ENCODE data around the gene IL26. TPM values are rescaled to one million over a fixed set of nuclear protein-coding genes. Genes with fewer than 3 reads are reported as not detected.
A peak's percentile ranks its signal among the peaks of the same experiment; 100 is the strongest.

IL26 gene
- total RNA-seq, 2 donors from 2014 or later: 8.3 TPM; not detected in 1

DNA sequence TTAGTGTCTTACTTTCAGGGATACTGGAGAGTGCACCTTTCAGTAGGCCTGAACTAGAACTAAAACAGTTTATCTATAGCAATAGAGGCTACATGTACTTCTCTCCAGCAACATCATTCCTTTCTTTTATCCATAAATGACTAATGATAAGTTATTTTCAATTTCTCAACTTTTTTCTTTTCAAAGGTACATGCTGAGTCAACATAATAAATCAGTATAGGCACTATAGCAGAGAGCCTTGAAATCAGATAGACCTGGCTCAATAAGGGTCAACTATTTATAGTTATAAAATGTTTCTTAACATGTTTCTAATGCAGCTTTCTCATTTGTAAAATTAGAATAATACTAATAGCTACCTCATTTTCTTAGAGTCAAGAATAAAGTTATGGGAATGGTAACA lies 22.2 kb upstream of the IL26 start:
- peaks cover 0 to 2% of the 10 kb centered on the region in 2 donors for H3K9me3 Mint-ChIP-seq

DNA sequence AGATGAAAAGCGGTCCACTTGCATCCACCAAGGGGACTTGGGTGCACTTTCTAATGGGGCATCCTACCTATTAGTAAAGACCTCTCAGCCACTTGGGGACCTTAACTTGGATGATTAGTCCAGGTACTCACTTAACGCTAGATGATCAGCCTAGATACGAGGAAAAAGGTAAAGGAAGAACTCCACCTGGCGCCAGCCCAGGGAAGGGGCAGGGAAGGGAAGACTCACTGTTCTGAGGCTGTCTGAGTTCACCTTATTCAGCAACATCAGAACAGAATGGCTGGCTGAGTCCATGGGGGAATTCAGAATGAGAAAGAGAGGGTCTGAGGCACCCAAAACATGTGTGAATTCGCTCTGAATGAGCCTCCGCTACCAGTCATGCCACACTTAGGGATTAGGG lies 20.7 kb upstream of the IL26 start:
- Mint-ChIP-seq H3K27ac (no peak overlapping the region), H3K9me3 (peaks cover 0 to 9% of the 10 kb centered on the region in 2 donors), H3K36me3 (peaks cover 0 to 21% of the 10 kb centered on the region in 2 donors)
- no peak for DNase-seq (ENCODE audit: low spot score in 2 of 2)
- ATAC-seq: no peak

More for the DNA sequence above, 22.2 kb upstream of the IL26 start:
- no peak overlapping the region for H3K27ac Mint-ChIP-seq
- peaks cover 0 to 14% of the 10 kb centered on the region in 2 donors for H3K36me3 Mint-ChIP-seq
- no peak for ATAC-seq
- DNase-seq (ENCODE audit: low spot score in 2 of 2): no peak

DNA sequence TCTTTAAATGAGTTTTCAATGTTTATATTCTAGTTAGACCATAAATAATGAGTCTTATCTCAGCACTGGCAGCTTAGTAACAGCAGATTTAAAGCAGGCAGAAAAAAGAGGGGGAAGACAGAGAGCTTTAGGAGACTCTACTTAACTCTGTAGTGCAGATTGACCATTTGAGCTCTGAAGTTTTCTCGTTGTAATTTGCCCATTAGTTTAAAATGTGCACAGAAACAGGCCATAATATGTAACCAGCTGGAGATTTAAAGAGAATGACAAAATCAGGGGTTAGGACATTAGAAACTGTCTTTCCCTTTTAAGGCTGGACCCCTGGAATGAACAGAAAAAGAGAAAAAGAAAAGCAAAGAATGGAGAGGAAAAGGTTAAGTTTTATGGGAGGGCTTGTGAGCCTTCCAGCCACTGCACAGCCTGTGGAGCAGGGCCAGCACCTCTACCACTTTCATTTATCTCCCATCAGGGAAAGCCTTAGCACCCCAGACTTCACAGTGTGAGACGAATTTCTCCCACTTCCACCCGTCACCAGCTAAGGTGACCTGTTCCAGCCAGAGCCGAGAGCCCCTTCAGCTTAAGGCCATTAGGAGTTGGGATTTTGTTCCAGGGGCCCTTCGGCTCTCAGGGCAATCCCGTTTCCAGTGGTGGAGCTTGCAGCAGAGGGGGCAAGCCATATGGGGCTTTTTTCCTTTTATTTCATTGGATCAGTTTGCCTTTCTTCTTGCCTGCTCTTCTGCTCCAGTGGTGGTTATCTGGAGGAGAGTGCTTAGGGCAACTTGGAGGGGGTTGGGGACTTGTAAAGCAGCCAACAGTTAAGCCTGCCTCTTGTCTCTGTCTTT lies 19.8 kb upstream of the IL26 start:
- Mint-ChIP-seq H3K36me3 (peaks cover 0 to 21% of the 10 kb centered on the region in 2 donors), H3K9me3 (peaks cover 0 to 9% of the 10 kb centered on the region in 2 donors), H3K27ac (no peak overlapping the region)
- no peak for DNase-seq (ENCODE audit: low spot score in 2 of 2)
- ATAC-seq: no peak

DNA sequence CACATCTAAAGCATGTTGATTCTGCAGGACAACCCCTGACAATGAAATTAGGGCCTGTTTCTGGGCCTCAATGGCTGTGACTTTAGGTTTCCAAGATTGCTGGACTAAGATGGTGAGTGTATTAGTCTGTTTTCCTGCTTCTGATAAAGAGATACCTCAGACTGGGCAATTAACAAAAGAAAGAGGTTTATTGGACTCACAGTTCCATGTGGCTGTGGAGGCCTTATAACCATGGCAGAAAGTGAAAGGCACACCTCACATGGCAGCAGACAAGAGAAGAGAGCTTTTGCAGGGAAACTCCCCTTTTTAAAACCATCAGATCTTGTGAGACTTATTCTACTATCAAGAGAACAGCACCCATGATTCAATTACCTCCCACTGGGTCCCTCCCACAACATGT lies 17.2 kb upstream of the IL26 start:
- no peak for DNase-seq (ENCODE audit: low spot score in 2 of 2)
- no peak for ATAC-seq
- peaks cover 2 to 35% of the 10 kb centered on the region in 2 donors for H3K36me3 Mint-ChIP-seq

DNA sequence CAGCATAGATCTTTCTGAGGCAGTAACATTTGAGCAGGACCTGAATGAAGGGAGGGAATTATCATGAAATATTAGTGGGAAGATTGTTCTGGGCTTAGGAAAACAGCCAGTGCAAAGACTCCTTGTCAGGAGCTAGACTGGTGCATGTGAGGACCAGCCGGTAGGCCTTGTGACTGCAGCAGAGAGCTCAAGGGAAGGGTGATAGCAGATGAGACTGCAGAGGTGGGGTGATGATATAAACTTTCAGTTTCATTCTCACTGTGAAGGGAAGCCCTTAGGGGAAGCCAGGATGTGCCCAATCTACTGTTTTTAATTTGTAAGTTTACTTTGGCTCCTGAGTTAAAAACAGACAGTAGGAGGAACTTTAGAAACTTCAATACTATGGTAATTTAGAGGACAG lies 15.4 kb upstream of the IL26 start:
- H3K36me3 Mint-ChIP-seq: peaks cover 13 to 33% of the 10 kb centered on the region in 2 donors
- H3K9me3 Mint-ChIP-seq: peaks cover 0 to 13% of the 10 kb centered on the region in 2 donors
- ATAC-seq: peak; percentile 97 to 98
- peak in 1 of 2 donors; percentile 51 for DNase-seq (ENCODE audit: low spot score in 2 of 2)
- peak overlapping the region; percentile 62 to 78 for H3K27ac Mint-ChIP-seq

More for the DNA sequence above, 17.2 kb upstream of the IL26 start:
- peaks cover 0 to 11% of the 10 kb centered on the region in 2 donors for H3K9me3 Mint-ChIP-seq
- no peak overlapping the region for H3K27ac Mint-ChIP-seq

DNA sequence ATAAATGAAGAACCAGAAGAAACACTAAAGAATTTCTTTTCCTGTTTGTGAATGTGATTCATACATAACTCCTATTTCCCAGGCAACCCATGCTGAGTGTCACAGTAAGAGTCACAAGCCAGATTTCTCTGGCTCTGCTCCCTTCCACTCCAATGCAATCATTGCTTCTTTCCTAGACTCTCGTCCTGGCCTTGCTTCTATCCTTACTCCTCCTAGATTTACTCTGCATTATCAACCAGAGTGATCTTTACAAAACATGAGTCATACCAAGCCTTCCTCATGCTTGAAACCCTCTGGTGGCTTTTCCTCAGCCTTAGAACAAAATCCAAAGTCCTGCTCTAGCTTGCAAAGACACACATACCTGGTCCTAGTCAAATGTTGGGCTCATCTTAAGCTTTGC lies 14.5 kb upstream of the IL26 start:
- H3K9me3 Mint-ChIP-seq: peaks cover 0 to 13% of the 10 kb centered on the region in 2 donors
- ATAC-seq (peak; percentile 1 to 24), DNase-seq (ENCODE audit: low spot score in 2 of 2) (no peak)
- H3K36me3 Mint-ChIP-seq: peaks cover 13 to 33% of the 10 kb centered on the region in 2 donors
- H3K27ac Mint-ChIP-seq: peak overlapping the region in 1 of 2 donors; percentile 30

DNA sequence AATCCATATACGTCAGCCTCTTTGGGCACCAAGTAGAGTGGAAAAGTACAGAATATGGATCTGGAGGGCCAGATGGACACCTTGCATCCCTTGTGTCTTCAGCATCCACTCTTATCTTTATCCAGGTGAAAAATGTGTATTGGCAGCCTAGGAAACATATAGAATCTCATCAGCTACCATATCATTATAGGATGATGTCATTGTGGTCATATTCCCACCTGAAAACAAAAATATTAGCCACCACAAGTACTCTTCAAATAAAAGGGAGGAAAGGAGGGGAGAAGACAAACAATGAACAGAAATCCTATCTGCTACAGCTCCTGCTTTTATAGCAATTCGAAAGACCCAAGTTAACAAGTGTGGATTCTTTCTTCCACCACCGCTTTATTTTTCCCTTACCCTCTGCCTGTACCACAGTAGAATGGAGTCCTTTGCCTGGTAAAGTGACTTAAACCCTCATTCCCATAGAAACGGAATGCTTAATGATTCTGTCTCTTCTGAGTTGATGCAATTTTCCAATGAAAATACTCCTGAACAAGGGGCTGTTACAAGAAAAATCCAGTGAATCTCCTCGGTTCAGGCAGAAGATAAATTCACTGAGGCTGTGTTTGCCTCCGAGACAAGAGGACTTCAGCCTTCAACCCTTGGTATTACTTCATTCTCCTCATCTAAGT lies 13.8 kb upstream of the IL26 start:
- Mint-ChIP-seq H3K9me3 (peaks cover 0 to 13% of the 10 kb centered on the region in 2 donors), H3K36me3 (peaks cover 13 to 33% of the 10 kb centered on the region in 2 donors), H3K27ac (no peak overlapping the region)
- ATAC-seq: no peak
- no peak for DNase-seq (ENCODE audit: low spot score in 2 of 2)

DNA sequence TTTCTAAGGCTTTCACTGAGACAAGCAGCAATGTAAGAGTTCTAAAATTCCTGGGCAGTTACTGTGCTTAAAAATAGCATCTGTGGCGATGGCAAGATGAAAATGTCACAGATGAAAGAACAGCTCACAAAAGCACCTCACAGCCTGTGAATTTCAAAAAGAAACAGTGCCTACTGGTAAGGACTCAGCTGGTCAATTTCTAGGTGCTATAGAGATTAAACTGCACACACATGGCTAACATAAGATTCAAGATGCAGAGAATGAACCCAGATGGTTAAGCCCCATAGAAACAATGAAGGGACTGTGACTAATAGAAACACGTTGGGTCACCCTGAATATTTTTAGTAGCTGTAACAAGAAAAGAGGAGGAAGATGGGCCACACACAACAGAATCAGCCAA lies 12.0 kb upstream of the IL26 start:
- peaks cover 0 to 11% of the 10 kb centered on the region in 2 donors for H3K9me3 Mint-ChIP-seq
- DNase-seq (ENCODE audit: low spot score in 2 of 2): no peak
- peaks cover 13 to 24% of the 10 kb centered on the region in 2 donors for H3K36me3 Mint-ChIP-seq
- peak overlapping the region in 1 of 2 donors; percentile 84 for H3K27ac Mint-ChIP-seq
- no peak for ATAC-seq

DNA sequence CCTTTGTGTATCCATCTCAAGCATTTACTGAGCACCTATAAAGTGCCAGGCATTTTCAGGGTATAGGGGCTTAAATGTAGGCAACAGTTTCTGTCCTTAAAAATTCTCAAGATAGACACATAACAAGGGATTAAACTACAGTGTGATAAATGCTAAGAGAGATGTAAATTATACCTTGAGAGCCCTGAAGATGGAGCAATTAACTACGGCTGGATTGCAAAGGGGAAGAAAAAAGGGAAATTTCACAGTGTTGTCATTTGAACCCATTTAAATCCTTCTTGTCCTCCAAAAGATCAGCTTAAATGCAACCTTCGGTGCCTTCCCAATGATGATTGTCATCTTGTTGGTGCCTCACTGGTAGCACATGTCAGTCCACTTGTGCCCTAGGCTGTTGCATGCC lies 11.5 kb upstream of the IL26 start:
- Mint-ChIP-seq H3K9me3 (peaks cover 0 to 9% of the 10 kb centered on the region in 2 donors), H3K27ac (peak overlapping the region in 1 of 2 donors; percentile 84), H3K36me3 (peaks cover 13 to 19% of the 10 kb centered on the region in 2 donors)
- DNase-seq (ENCODE audit: low spot score in 2 of 2): no peak
- ATAC-seq: no peak

DNA sequence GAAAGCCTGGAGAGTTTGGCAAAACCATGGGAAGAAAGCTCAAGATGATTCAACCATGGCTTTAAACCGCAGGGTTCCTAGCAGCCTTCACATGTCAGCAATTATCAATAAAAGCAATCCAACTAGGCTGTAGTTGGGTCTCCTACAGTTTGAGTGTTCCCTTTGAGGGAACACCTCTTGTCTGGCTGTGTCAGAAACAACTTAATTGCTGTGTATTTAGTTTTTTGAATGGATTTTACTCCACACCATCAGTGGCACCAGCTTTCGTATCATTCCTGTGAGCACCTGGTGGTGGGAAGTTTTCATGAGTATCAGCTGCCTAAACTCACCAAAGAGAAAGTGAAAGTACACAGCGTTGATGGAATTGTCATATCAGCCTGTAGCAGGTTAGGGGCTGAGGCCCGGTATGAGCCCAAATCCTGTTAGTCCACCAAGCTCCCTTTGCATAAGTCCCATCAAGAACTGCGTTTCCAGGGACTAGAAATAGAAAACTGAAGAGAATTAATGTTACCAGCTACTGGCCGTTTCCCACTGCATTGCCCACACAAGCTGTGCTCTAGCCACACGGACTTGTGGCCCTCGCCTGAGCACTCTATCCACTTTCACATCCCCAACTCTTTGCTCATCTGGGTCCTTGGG lies 10.9 kb upstream of the IL26 start:
- peaks cover 0 to 8% of the 10 kb centered on the region in 2 donors for H3K9me3 Mint-ChIP-seq

DNA sequence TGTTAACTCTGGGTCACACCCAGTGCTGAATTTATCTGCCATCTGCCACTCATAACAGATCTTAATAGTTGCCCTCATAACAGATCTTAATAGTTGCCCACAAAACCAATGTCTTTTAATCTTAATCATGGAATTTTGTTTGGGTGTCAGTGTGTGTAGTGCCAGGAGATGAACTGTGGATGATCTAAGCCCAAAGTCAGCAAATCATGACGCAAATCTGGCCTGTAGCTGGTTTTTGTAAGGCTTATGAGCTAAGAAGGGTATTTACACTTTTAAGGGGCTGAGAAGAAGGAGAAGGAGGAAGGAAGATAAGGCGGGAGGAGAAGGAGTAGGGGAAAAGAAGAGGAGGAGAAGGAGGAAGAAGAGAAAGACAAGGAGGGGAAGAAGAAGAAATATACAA lies 10.0 kb upstream of the IL26 start:
- Mint-ChIP-seq H3K36me3 (peaks cover 13 to 17% of the 10 kb centered on the region in 2 donors), H3K27ac (peak overlapping the region in 1 of 2 donors; percentile 84), H3K9me3 (peaks cover 0 to 8% of the 10 kb centered on the region in 2 donors)
- ATAC-seq (no peak), DNase-seq (ENCODE audit: low spot score in 2 of 2) (no peak)

More for the DNA sequence above, 10.9 kb upstream of the IL26 start:
- H3K27ac Mint-ChIP-seq: peak overlapping the region; percentile 84 to 90
- H3K36me3 Mint-ChIP-seq: peaks cover 13 to 17% of the 10 kb centered on the region in 2 donors
- ATAC-seq (peak; percentile 34 to 59), DNase-seq (ENCODE audit: low spot score in 2 of 2) (peak in 1 of 2 donors; percentile 25)

DNA sequence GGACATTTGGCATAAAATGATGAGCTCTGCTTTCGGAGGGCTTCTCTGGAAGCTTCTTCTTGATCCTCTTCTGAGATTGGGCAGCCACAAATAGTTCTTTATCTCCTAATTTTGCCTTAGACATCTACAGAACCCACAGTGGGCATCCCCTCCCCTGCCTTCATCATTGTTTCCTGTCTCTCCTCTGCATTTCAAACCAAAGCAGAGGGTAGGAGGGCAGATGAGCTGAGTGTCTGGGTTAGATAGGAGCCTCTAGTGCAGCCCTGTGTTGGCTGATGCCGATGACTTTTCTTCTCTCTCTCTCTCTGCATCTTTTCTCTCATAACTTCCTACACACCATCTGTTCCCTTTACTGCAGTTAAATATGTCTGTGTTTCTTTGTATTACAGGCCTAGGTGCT lies 8.5 kb upstream of the IL26 start:
- H3K36me3 Mint-ChIP-seq: peaks cover 11 to 13% of the 10 kb centered on the region in 2 donors
- no peak for DNase-seq (ENCODE audit: low spot score in 2 of 2)
- peaks cover 0 to 8% of the 10 kb centered on the region in 2 donors for H3K9me3 Mint-ChIP-seq
- H3K27ac Mint-ChIP-seq: no peak overlapping the region
- no peak for ATAC-seq

DNA sequence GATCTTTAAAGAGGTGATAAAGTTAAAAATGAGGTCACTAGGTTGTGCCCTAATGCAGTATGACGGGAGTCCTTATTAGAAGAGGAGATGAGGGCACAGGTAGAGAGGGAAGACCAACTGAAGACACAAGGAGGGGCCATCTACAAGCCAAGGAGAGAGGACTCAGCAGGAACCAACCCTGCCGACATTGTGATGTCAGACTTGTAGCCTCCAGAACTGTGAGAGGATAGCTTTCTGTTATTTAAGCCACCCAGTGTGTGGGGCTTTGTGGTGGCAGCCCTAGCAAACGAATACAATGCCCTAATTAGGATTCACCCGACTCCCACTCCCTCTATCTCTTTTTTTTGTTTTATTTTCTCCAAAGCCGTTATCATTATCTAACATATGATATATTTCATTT lies 7.9 kb upstream of the IL26 start:
- peaks cover 7 to 13% of the 10 kb centered on the region in 2 donors for H3K36me3 Mint-ChIP-seq
- DNase-seq (ENCODE audit: low spot score in 2 of 2): no peak
- no peak for ATAC-seq
- peaks cover 0 to 8% of the 10 kb centered on the region in 2 donors for H3K9me3 Mint-ChIP-seq
- no peak overlapping the region for H3K27ac Mint-ChIP-seq

DNA sequence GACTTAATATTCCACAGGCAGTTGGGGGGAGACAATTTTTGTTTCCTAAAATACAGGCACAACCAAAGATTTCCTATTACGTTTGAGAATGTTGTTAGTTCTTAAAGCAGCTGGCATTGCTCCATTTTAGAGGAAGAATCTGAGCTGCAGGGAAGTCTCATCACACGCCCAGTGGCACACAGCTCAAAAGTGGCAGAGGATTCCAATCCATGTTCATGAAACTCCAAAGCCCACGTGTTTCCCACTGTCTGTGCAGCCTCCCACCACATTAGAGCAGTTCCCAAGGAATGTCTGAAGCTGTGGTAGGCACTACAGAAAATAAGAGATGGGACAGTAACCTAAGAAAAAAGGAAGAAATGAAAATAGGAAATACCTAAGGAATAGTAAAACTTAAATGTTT lies 6.1 kb upstream of the IL26 start:
- H3K9me3 Mint-ChIP-seq: peaks cover 0 to 4% of the 10 kb centered on the region in 2 donors

DNA sequence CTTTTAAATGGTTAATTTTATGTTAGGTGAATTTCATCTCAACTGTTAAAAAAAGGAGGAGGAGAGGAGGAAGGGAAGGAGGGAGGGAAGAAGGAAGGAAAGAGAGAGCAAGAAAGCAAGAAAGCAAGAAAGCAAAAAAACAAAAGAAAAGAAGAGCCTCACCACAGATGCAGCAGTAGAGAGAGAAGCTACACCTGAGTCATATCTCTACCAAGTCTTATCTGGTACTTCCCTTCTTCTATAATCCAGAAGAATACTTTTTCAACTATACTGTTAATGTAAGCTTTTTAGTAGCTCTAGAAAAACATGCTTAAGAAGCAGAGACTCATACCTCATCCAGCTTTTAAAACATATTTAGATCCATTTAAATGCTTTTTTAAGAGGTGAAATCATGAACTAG lies 5.6 kb upstream of the IL26 start:
- Mint-ChIP-seq H3K36me3 (peaks cover 0 to 7% of the 10 kb centered on the region in 2 donors), H3K27ac (no peak overlapping the region)
- ATAC-seq: peak; percentile 44 to 68

More for the DNA sequence above, 6.1 kb upstream of the IL26 start:
- Mint-ChIP-seq H3K27ac (no peak overlapping the region), H3K36me3 (peaks cover 3% of the 10 kb centered on the region in 2 donors)
- ATAC-seq: no peak
- no peak for DNase-seq (ENCODE audit: low spot score in 2 of 2)

DNA sequence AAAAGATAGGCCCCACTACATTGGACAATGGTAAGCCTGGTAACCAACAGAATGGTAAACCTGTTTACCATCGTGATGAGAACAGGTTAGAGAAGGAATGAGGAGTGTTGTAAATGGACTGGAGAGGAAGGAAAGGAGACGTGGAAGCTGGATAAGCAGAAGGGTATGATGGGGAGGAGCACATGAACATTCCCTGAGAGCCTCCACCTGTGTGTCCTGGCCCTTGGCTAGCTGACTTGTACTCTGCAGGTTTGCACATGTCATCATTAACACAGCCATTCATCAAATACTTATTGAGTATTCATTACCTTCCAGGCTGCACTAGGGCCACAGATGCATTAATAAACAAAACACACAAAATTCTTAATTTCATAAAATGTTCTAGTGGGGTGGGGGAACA lies 4.3 kb upstream of the IL26 start:
- Mint-ChIP-seq H3K27ac (no peak overlapping the region), H3K36me3 (peaks cover 0 to 11% of the 10 kb centered on the region in 2 donors), H3K9me3 (peaks cover 0 to 4% of the 10 kb centered on the region in 2 donors)
- no peak for DNase-seq (ENCODE audit: low spot score in 2 of 2)
- ATAC-seq: no peak

More for the DNA sequence above, 5.6 kb upstream of the IL26 start:
- peaks cover 0 to 4% of the 10 kb centered on the region in 2 donors for H3K9me3 Mint-ChIP-seq
- no peak for DNase-seq (ENCODE audit: low spot score in 2 of 2)

DNA sequence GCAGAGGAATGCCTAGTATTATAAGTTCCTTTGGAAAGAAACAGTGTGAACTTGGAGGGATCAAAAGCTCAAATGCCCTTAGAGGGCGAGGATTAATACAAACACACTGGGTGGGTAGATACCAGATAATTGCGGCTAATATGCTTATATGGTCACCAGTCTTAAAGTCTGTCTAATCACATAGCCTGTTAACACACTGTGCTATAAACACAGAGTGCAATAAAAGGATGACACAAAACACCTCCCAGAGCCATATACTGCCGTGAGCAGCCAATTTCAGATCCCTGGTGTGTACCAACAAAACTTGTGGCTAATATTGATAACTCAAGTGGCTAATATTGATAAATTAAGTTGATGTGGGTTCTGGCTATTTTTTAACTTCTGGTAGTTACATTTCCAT lies 1.7 kb upstream of the IL26 start:
- Mint-ChIP-seq H3K36me3 (peaks cover 0 to 11% of the 10 kb centered on the region in 2 donors), H3K9me3 (no peaks in the 10 kb centered on the region), H3K27ac (no peak overlapping the region)
- DNase-seq (ENCODE audit: low spot score in 2 of 2) (no peak), ATAC-seq (no peak)

All from activated naive CD4-positive, alpha-beta T cell treated with anti-CD3 and anti-CD28 coated beads, Interleukin-2, amount 50 U/mL, for 72 hours (primary cell).